Liver (tissue), 9 donors: ENCODE data around the gene LRCH4. TPM values are rescaled to one million over a fixed set of nuclear protein-coding genes. Genes with fewer than 3 reads are reported as not detected.

Source experiments
- DNase-seq: peaks from one replicate; pipeline ENCODE4 v3.0.0-alpha.2; 2017; ENCODE audit warnings: low spot score
- H3K27ac ChIP-seq, 2 donors: one replicate each; pipeline ENCODE4 v1.7.0; 2013; ENCODE audit warnings: inconsistent platforms in 2 of 2, low read length in 2 of 2, control low read depth in 1 of 2, low read depth in 1 of 2, mild to moderate bottlenecking in 1 of 2
- H3K27me3 ChIP-seq, 4 donors: one replicate each; pipeline versions ENCODE4 v1.6.1 to v1.7.0; 2013; ENCODE audit warnings: low read length in 3 of 4, inconsistent platforms in 1 of 4, mild to moderate bottlenecking in 1 of 4, moderate library complexity in 1 of 4; ENCODE audit not compliant: control insufficient read depth in 4 of 4, insufficient read depth in 4 of 4
- H3K36me3 ChIP-seq, 4 donors: one replicate each; pipeline versions ENCODE4 v1.6.1 to v1.7.0; 2013; ENCODE audit warnings: low read length in 3 of 4, mild to moderate bottlenecking in 3 of 4, low read depth in 1 of 4, moderate library complexity in 1 of 4; ENCODE audit not compliant: control insufficient read depth in 4 of 4, insufficient read depth in 3 of 4
- H3K4me1 ChIP-seq, 4 donors: one replicate each; pipeline versions ENCODE4 v1.6.1 to v1.7.0; 2013; ENCODE audit warnings: low read length in 3 of 4, mild to moderate bottlenecking in 3 of 4, moderate library complexity in 1 of 4; ENCODE audit not compliant: control insufficient read depth in 4 of 4, insufficient read depth in 4 of 4
- H3K4me3 ChIP-seq, 3 donors: one replicate each; pipeline versions ENCODE4 v1.6.1 to v1.7.0; 2013; ENCODE audit warnings: low read length in 3 of 3, control low read depth in 1 of 3, low read depth in 1 of 3, mild to moderate bottlenecking in 1 of 3
- H3K9ac ChIP-seq, 2 donors: one replicate each; pipeline ENCODE4 v1.7.0; 2013; ENCODE audit warnings: low read length in 2 of 2, mild to moderate bottlenecking in 2 of 2, moderate library complexity in 2 of 2, control low read depth in 1 of 2, low read depth in 1 of 2
- H3K9me3 ChIP-seq, 4 donors: one replicate each; pipeline versions ENCODE4 v1.6.1 to v1.7.0; 2013; ENCODE audit warnings: low read length in 3 of 4; ENCODE audit not compliant: control insufficient read depth in 4 of 4
- EGR1 ChIP-seq, 2 donors: IDR thresholded peaks; 2 replicates each; pipeline ENCODE4 v1.6.1; 2016 to 2018; ENCODE audit warnings: antibody characterized with exemption in 2 of 2, low read depth in 2 of 2
- FOXA1 ChIP-seq: IDR thresholded peaks from 2 replicates; pipeline ENCODE4 v1.6.1; 2016; ENCODE audit warnings: antibody characterized with exemption
- FOXA2 ChIP-seq: IDR thresholded peaks from 2 replicates; pipeline ENCODE4 v1.6.1; 2016; ENCODE audit warnings: antibody characterized with exemption
- HNF4A ChIP-seq, 2 donors: conservative IDR thresholded peaks; 2 replicates each; pipeline ENCODE4 v1.6.1; 2016; ENCODE audit warnings: antibody characterized with exemption in 2 of 2, mild to moderate bottlenecking in 2 of 2
- HNF4G ChIP-seq: IDR thresholded peaks from 2 replicates; pipeline ENCODE4 v1.6.1; 2016; ENCODE audit warnings: antibody characterized with exemption
- JUND ChIP-seq, 2 donors: IDR thresholded peaks; 2 replicates each; pipeline ENCODE4 v1.6.1; 2016; ENCODE audit warnings: antibody characterized with exemption in 2 of 2
- NR2F2 ChIP-seq: IDR thresholded peaks from 2 replicates; pipeline ENCODE4 v1.6.1; 2016; ENCODE audit warnings: antibody characterized with exemption
- RAD21 ChIP-seq, 2 donors: IDR thresholded peaks; 2 replicates each; pipeline ENCODE4 v1.6.1; 2016; ENCODE audit warnings: antibody characterized with exemption in 2 of 2, mild to moderate bottlenecking in 2 of 2
- RXRA ChIP-seq, 2 donors: IDR thresholded peaks; 2 replicates each; pipeline ENCODE4 v1.6.1; 2017 to 2018; ENCODE audit warnings: antibody characterized with exemption in 2 of 2, mild to moderate bottlenecking in 1 of 2
- SP1 ChIP-seq: IDR thresholded peaks from 2 replicates; pipeline ENCODE4 v1.6.1; 2018; ENCODE audit warnings: antibody characterized with exemption, mild to moderate bottlenecking
- TAF1 ChIP-seq: conservative IDR thresholded peaks from 2 replicates; pipeline ENCODE4 v1.6.1; 2016; ENCODE audit warnings: antibody characterized with exemption, mild to moderate bottlenecking
- WGBS: extraction: QIAGEN DNeasy Blood & Tissue Kit; methylation state at CpG from one replicate; pipeline ENCODE4 v1.1.7; 2013; 5-methylcytosine and 5-hydroxymethylcytosine counted together
- polyA plus RNA-seq, 2 donors: library from polyadenylated mRNA; stranded (reverse) in 1 of 2; unstranded in 1 of 2; fragments of 200-250 nt in 1 of 2; fragments of >200 nt in 1 of 2; fragmentation: Nextera tagmentation in 1 of 2; extraction: Ambion mirVana in 1 of 2; gene quantifications; one replicate each; pipeline versions ENCODE4 v1.2.1 to v1.2.3, GENCODE V29; 2013 to 2015
- total RNA-seq, 2 donors: library from RNA; depleted of rRNA; stranded (reverse); fragments of >200 nt; gene quantifications; one replicate each; pipeline ENCODE4 v1.2.3, GENCODE V29; 2014
- TF ChIP-seq, protein P1 (sequence below): fragments of 150-350 bp; IDR thresholded peaks from 2 replicates; pipeline ENCODE4 v1.5.1; 2017; ENCODE audit warnings: improper control_type of control experiment, low read depth, low read length; ENCODE audit not compliant: missing input control
- TF ChIP-seq, protein P2 (sequence below): IDR thresholded peaks from 2 replicates; pipeline ENCODE4 v1.6.1; 2016; ENCODE audit warnings: antibody characterized with exemption
- TF ChIP-seq, protein P3 (sequence below): IDR thresholded peaks from 2 replicates; pipeline ENCODE4 v1.6.1; 2016; ENCODE audit warnings: antibody characterized with exemption
- TF ChIP-seq, protein P4 (sequence below): IDR thresholded peaks from 2 replicates; pipeline ENCODE4 v1.6.1; 2016; ENCODE audit warnings: antibody characterized with exemption
- donor health status: healthy.
- donor health status: healthy.
- donor health status: healthy.
- donor health status: healthy.
- donor health status: healthy.

The LRCH4 gene
- total and polyA plus RNA-seq, 4 donors = 8.2 to 25.8 (median 13.0) TPM

DNA sequence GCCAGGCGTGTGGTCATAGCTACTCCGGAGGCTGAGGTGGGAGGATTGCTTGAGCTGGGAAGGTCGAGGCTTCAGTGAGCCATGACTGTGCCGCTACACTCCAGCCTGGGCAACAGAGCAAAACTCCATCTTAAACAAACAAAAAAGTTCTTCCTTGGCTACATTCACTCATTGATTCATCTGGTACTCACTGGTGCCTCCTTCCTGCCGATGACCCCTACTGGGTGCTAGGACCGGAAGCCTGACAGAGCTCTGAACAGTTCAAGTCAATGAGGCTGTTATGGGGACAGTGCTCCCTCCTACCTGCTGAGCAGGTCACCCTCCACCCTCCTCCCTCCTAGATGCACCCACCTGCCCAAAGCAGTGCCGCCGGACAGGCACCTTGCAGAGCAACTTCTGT lies 21.2 kb upstream of the LRCH4 start:
- 78% methylated on average over 8 of the region's 8 CpGs for whole genome bisulfite sequencing
- Histone ChIP-seq H3K9me3 (no peaks in the 10 kb centered on the region), H3K36me3 (no peaks in the 10 kb centered on the region), H3K27ac (no peak overlapping the region), H3K27me3 (no peaks in the 10 kb centered on the region), H3K4me3 (no peak overlapping the region), H3K9ac (no peak overlapping the region), H3K4me1 (peaks cover 8 to 41% (median 20%) of the 10 kb centered on the region in 4 donors)
- TF ChIP-seq EGR1 (IDR thresholded peaks at IDR 0.05; ENCODE audit: low read depth in 2 of 2) = no peak
- no peak for TF ChIP-seq RXRA (IDR thresholded peaks at IDR 0.05)
- TF ChIP-seq, protein P1, sequence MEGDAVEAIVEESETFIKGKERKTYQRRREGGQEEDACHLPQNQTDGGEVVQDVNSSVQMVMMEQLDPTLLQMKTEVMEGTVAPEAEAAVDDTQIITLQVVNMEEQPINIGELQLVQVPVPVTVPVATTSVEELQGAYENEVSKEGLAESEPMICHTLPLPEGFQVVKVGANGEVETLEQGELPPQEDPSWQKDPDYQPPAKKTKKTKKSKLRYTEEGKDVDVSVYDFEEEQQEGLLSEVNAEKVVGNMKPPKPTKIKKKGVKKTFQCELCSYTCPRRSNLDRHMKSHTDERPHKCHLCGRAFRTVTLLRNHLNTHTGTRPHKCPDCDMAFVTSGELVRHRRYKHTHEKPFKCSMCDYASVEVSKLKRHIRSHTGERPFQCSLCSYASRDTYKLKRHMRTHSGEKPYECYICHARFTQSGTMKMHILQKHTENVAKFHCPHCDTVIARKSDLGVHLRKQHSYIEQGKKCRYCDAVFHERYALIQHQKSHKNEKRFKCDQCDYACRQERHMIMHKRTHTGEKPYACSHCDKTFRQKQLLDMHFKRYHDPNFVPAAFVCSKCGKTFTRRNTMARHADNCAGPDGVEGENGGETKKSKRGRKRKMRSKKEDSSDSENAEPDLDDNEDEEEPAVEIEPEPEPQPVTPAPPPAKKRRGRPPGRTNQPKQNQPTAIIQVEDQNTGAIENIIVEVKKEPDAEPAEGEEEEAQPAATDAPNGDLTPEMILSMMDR = no peak
- no peak for TF ChIP-seq HNF4G
- no peak for TF ChIP-seq HNF4A (conservative IDR thresholded peaks at IDR 0.05)
- TF ChIP-seq JUND (IDR thresholded peaks at IDR 0.05) = no peak
- TF ChIP-seq, protein P2, sequence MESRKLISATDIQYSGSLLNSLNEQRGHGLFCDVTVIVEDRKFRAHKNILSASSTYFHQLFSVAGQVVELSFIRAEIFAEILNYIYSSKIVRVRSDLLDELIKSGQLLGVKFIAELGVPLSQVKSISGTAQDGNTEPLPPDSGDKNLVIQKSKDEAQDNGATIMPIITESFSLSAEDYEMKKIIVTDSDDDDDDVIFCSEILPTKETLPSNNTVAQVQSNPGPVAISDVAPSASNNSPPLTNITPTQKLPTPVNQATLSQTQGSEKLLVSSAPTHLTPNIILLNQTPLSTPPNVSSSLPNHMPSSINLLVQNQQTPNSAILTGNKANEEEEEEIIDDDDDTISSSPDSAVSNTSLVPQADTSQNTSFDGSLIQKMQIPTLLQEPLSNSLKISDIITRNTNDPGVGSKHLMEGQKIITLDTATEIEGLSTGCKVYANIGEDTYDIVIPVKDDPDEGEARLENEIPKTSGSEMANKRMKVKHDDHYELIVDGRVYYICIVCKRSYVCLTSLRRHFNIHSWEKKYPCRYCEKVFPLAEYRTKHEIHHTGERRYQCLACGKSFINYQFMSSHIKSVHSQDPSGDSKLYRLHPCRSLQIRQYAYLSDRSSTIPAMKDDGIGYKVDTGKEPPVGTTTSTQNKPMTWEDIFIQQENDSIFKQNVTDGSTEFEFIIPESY = no peak
- no peak for TF ChIP-seq TAF1
- no peak for TF ChIP-seq NR2F2
- no peak for TF ChIP-seq RAD21 (IDR thresholded peaks at IDR 0.05)
- TF ChIP-seq, protein P3, sequence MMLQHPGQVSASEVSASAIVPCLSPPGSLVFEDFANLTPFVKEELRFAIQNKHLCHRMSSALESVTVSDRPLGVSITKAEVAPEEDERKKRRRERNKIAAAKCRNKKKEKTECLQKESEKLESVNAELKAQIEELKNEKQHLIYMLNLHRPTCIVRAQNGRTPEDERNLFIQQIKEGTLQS = no peak
- no peak for TF ChIP-seq FOXA2
- DNase-seq = no peak

DNA sequence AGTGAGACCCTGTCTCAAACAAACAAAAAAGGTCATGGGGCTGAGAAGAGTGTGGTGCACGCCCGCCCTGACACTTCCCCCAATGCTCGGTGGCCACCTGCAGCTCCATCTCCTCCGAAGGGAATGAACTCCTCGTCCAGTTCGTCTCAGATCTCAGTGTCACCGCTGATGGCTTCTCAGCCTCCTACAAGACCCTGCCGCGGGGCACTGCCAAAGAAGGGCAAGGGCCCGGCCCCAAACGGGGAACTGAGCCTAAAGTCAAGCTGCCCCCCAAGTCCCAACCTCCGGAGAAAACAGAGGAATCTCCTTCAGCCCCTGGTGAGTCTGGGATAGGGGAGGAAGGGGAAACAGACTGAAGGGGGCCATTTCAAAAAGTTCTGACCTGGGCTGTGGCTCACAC lies 20.4 kb upstream of the LRCH4 start:
- Histone ChIP-seq H3K27ac (peak overlapping the region in 1 of 2 donors; percentile 60), H3K9me3 (no peaks in the 10 kb centered on the region), H3K27me3 (no peaks in the 10 kb centered on the region), H3K4me3 (no peak overlapping the region), H3K4me1 (peaks cover 8 to 39% (median 22%) of the 10 kb centered on the region in 4 donors), H3K9ac (no peak overlapping the region), H3K36me3 (no peaks in the 10 kb centered on the region)
- 94% methylated on average over 12 of the region's 12 CpGs for WGBS
- TF ChIP-seq SP1 (no peak), EGR1 (IDR thresholded peaks at IDR 0.05; ENCODE audit: low read depth in 2 of 2) (no peak), NR2F2 (no peak), FOXA1 (no peak)
- TF ChIP-seq, protein P4, sequence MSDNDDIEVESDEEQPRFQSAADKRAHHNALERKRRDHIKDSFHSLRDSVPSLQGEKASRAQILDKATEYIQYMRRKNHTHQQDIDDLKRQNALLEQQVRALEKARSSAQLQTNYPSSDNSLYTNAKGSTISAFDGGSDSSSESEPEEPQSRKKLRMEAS = no peak
- TF ChIP-seq, protein P1 = no peak
- DNase-seq = no peak
